ENCODE results near the gene CCRL2.
"Not testable (repeated sequence)": the region's sequence is repeated elsewhere in the genome, so short reads cannot be mapped to it uniquely, and the experiment has no call there.

CCRL2 gene

DNA sequence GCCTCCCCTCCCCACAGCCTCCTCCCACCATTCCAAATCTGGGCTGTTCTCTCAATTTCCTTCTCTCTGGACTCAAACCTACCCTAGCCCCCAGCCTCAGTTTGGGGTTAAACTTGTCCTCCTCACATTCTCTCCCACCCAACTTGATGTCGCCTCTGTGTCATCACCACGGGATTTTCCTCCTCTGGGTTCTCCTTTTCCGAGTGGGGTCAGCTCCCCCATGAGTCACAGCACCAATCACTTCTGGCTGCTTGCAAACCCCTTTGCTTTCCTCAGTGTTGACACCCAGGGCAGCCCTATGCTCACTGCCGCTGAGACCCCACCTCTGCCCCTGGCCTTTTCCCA is 644 bp upstream of the CCRL2 start:
- DNase-seq = no peak

DNA sequence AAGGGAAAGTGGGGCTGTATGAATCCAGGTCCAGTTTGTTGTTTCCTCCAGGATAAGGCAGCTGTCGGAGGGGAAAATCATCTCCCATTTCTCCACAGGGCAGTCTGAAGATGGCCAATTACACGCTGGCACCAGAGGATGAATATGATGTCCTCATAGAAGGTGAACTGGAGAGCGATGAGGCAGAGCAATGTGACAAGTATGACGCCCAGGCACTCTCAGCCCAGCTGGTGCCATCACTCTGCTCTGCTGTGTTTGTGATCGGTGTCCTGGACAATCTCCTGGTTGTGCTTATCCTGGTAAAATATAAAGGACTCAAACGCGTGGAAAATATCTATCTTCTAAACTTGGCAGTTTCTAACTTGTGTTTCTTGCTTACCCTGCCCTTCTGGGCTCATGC is 911 bp downstream of the CCRL2 start:
- DNase-seq = no peak

DNA sequence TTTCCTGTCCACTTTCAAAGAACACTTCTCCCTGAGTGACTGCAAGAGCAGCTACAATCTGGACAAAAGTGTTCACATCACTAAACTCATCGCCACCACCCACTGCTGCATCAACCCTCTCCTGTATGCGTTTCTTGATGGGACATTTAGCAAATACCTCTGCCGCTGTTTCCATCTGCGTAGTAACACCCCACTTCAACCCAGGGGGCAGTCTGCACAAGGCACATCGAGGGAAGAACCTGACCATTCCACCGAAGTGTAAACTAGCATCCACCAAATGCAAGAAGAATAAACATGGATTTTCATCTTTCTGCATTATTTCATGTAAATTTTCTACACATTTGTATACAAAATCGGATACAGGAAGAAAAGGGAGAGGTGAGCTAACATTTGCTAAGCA is 1.8 kb downstream of the CCRL2 start:
- no peak for DNase-seq

DNA sequence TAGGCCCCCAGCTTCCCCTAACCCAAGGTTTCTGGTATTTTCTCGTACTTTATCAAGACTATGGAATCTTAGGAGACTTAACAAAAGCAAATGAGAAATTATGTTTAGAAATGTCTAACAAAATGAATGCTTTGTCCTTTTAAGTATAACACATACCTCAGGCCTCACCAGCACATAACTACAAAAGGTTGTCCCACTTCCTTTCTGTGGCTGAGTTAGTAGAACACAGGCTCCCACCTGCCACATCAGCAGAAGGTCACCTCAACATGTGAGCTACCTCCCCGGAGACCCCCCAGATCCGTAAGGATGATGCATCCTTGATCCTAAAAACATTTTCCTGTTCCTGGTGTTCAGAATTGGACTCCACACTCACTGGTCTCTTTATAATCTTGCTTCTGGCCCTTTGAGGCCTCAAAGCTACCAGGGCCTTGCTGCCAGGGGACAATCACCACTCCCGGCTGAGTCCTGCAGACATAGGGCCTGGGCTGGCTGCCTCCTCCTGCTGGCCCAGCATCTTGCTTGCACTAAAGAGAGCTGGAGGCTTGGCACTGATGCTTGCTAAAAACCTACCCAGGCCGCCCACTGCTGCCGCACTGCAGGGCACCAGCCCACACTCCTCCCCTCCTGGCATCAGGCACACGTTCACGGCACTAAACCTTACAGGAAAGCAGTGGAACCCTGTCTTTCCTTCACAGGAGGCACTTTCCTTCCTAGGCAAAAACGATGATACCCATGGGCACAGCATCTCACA is 2.9 kb downstream of the CCRL2 start:
- no peak for DNase-seq

DNA sequence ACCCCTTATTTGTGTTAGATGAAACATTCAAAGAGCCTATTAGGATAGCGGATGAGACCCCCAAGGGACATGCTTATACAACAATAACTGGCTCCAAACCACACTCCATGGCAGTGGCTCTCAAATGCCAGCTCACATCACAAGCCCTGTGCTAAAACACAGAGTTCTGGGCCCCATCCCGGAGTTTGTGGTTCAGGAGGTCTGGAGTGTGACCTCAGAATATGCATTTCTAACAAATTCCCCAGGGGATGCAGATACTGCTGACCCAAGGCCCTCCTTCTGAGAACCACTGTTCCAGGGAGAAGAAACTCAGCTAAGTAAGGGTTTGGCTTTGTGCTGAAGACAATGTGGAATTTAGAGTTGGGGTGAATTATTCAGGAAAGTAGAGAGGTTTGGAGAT is 3.6 kb downstream of the CCRL2 start:
- DNase-seq = no peak

DNA sequence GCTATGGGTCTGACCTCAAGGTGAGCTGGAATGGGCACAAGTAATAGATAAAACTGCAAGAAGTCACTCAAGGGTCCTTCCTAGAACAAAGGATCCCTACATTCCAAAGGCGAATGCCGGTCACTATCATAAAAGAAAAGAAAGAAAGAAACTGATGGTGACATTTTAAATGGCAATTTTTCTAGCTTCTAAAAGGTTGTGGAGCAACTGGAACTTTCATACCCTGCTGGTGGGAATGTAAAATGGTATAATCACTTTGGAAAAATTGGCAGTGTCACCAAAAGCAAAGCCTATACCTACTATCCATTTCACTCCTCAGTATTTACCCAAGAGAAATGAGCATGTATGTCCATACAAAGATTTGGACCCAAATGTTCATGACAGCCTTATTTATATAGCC is 4.2 kb downstream of the CCRL2 start:
- DNase-seq = no peak

DNA sequence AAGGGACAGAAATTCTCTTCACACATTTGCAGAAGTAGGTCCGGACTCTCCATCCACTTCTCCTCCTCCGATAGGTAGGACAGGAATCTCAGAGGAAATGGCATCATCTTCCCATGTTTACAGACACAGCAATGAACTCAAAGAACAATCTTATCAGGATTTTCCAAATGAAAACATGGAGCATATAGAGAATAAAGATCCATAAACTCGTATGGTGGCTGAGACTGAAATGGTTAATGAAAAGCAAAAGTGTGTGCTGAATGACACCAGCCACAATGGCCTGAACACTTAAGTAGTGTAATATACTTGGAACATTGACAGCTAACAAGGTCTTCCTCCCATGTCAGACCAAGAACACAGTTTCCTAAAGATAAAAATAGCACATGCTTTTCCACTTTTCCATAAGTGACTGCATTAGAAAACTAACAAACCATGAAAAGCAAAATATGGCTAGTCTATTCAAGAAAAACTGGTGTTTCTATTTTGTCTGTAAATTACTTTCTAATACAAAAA is 5.8 kb downstream of the CCRL2 start:
- DNase-seq = peak; percentile 2

DNA sequence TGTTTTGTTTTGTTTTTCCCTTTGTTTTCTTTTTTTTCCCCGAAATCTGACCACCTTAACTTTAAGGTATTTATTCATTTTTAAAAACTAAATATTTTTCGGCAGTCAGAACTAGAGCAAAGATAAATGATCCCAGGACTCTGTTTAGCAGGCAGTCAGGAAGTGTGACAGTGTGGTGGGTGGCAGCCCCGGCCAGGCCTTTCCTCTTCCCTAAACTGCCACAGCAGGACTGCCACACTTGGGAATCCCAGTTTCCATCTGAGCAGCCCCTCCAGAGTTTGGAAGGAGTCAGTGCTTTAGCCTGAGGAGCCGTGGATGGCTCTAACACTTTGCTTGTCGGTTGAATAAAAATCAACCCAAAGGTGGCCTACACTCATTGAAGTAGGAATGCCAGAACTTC is 6.9 kb downstream of the CCRL2 start:
- no peak for DNase-seq

DNA sequence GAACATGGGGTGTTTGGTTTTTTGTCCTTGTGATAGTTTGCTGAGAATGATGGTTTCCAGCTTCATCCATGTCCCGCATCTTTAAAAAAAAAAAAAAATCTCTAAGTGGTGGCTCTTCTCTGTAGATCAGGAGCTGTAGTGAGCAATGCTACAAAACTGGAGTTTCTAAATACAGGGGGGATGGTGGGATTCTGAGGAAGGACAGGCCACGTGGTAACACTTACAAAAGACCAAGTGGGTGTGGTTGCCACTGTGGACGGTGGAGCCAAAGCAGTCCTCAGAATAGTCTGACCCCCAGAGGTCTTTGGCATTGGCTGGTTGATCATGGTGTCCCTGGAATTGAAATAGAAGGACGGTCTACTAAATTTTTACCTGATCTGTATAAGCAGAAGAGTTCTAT is 7.7 kb downstream of the CCRL2 start:
- no peak for DNase-seq

DNA sequence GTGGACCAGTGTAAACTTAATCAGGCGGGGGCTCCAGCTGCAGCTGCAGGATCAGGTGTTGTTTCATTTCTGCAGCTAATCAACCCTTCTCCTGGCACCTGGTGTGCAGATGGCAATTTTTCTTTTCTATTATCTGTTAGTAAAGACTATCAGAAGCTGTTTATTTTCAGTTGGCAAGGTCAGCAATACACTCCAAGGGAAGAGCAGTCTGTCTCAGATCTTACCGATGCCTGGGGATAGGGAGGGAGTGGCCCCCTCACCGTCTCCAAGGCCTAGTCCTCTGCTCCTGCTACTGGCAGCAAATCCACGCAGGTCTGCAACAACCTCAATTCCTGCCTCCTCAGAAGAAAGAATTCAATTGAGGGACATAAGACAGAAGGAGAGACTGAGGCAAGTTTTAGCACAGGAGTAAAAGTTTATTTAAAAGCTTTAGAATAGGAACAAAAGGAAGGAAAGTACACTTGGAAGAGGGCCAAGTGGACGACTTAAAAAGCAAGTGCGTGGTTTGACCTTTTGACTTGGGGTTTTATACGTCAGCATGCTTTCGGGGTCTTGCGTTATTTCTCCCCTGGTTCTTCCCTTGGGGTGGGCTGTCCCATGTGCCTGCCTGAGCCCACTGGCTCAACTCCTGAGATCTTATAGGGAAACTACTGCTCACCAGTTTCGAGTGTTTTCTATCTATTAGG is 9.2 kb downstream of the CCRL2 start:
- DNase-seq = peak; percentile 24

DNA sequence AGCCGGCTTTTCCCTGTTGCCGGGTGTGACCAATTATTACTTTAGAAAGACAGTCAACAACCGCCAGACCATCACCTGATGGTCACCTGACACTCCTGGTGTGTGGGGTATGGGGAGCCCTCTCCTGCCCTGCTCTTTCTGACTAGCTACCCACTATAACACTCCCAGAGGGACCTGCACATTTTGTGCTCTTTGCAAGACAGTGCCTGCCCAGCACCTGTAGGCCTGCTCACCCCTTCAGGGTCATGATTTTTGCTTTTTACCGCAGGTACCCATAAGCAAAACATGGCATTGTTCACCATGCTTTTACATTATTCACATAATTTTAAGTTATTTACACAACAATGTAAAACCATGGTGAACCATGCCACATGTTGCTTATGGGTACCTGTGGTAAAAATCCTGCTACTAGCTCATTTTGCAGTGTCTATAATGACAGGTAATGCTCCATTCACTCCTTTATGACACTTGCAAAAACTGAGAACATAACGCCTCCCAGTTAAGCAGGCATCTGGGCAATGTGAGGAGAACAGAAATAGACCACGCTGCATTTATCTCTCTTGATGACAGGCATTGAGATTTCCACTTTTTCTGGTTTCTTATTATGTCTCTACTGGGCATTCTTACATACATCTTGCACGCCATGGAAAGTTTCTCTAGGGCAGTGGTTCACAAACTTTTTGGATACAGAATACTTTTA is 9.9 kb downstream of the CCRL2 start:
- DNase-seq = no peak

DNA sequence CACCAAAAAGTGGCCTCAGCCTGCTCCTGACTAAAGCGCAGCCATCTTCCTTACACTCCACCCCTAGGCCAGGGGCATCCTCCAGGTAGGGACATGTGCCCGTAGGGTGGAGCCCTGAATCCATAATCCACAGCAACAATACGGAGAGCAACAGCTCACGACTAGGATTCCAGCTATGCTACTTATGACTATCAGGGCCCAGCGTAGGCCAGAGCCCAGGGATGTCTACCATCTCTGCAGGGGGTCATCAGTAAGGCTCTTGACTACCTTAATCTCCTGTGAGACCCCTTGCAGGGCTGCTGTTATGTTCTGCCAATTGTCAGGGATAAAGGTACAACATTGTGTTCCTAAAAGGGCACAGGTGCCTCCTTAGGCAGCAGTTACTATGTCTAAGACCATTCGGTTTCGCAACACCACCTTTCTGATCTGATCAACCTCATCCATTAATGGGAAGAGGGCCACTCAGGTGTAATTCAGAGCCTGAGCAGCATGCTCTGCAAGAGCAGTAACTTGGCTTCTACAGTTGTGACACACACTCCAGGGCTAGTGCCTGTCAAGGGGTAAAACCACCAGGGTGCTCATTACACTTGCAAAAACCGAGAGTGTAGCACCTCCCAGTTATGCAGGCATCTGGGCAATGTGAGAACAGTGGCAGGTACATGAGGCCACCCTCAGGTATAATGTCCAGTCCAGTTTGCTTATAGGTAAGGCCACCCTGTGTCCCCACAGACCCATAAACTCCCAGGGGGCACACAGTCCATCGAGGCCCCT is 11.0 kb downstream of the CCRL2 start:
- no peak for DNase-seq

DNA sequence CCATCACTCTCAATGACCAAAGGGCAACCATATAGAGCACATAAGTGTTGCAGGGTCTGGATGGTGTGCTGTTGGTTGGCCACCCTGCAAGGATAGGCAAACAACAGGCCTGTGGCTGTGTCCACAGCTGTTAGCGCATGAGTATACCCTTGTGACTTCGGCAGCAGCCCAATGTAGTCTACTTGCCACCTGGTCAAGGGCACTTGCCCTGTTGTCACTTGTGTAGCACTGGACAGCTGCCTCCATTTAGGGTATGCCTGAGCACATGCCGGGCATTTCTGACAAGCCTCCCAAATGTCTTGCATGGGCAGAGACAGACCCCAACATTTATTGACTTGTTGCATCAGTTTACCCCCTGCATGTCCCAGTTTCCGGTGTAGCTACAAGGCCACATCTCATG is 12.8 kb downstream of the CCRL2 start:
- DNase-seq = no peak

DNA sequence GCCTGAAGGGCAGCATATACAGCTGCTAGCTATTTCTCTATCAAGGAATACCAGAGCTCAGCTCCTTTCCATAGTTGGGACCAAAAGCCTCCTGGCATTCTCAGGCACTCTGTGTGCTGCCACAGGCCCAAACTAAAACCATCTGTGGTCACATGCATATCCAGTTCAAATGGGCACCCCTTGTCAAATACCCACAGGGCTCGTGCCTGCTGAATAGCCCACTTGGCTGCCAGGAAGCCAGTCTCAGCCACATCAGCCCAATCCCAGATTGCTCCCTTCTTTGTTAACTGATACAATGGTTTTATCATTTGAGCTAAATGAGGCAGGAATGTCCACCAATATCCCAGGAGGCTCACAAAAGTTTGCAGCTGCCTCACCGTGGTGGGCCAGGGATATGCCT is 13.9 kb downstream of the CCRL2 start:
- no peak for DNase-seq

DNA sequence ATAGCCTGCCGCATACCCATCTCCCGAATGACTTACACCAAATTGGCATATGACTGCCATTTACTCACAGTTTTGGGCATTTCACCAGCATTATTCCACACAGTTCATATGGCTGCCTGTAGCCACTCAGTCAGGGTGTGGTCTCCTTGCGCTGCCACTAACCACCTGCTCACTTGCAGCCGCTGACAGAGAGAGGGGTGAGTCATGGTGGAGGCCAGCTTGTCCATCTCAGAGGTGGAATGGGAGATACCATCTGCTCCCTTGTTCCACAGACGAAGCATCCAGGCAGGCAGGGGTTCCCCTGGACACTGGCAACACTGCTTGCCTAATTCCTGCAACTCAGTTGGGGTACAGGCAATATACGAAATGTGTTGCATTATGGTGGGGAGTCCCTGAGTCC is 15.6 kb downstream of the CCRL2 start:
- peak; percentile 84 for DNase-seq

DNA sequence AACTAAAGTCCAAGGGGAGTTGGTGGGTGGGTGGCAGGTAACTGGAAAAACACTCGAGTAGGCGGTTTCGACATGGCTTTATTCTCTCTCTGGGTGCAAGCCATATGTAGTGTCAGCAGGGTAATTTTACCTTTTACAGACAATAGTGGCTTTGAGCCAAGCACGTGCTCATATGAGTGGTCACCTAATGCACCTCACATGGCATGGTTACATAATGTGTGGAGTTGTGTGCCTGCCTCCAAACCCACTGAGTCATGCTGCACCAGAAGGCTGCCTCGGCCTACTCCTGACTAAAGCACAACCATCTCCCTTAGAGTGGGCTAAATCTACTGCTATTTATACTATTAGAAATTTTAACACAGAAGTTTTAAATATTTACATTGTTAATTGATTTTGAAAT is 16.5 kb downstream of the CCRL2 start:
- peak; percentile 21 for DNase-seq

DNA sequence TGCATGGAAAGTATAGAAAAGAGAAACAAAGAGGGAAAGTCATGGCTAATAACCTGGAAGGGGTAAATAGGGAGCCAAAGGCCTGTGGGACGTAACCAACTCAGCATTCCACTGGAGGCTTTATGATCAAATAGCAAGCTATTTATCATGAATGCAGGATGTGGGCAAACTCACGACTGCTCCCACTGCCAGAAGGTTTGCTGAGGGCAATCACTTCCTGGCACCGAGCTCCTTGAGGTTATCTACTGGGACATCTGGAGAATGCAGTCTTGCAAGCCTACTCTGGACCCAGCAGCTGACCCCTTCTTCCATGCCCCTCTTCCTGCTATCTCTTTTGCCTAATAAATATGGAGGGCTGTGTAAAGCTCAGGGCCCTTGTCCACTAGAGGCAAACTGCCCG is 19.4 kb downstream of the CCRL2 start:
- not testable (repeated sequence) for DNase-seq

DNA sequence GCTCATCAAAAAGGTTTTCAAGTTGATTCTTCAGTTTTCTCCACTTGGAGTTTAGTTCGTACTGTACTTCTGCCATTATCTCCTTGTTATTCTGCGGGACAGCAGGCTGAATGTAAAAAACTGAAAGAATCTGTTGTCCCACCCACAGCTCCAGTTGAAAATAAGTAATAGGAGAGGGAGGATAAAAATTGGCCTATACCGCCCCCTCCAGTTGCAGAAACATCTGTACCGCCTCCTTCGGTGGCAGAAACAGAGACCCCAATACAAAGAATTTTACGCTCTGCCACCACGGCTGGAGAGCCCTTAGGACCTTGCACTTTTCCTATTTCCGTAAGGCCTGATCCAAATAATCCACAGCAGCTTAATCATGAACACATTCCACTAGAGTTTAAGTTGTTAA is 20.3 kb downstream of the CCRL2 start:
- not testable (repeated sequence) for DNase-seq

DNA sequence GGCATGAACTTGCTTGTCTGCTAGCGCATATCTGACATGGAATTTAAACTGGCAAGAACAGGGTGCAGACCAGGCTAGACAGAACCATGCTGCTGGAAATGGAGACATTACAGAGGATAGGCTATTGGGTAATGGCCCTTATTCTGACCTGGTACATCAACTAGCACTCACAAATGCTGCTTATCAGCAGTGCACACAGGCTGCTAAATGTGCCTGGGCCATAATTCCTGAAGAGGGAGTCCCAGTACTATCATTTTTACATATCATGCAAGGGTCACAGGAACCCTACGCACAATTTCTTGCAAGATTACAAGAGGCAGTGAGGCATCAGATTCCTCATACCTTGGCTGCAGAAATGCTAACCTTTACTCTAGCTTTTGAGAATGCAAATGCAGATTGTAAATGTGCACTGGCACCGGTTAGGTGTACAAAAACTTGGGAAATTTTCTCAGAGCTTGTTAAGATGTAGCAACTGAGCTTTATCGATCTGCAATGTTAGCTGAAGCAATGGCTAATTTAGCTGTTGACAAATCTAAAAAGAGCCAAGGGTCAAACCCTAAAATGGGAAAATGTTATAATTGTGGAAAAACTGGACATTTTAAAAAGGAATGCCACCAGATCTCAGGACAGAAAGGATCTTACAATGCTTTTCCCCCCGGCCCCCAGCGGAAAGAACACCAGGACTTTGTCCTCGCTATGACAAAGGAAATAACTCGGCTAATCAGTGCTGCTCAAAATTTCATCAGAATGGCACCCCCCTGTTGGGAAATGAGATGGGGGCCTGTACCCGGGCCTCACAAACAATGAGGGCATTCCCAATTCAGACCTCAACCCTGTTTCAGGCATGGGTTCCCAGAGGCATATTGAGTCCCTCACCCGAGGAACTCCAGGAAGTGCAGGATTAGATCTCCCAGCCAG is 21.1 kb downstream of the CCRL2 start:
- no peak for DNase-seq

DNA sequence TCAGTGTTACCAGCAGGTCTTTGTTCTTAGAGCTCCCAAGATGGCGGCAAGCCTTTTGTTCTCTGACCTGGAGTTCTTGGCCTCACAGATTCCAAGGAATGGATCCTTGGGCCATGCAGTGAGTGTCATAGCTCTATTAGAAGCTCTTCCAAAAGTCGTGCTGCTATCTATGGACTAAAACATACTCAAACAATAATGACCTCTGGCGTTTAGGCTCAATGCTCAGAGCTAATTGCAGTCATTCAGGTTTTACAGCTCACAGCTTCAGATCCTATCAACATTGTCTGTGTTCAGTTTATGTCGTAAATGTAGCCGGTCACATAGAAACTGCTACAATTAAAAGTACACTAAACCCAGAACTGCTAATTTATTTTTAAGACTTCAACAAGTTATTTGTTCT is 22.2 kb downstream of the CCRL2 start:
- DNase-seq = no peak

DNA sequence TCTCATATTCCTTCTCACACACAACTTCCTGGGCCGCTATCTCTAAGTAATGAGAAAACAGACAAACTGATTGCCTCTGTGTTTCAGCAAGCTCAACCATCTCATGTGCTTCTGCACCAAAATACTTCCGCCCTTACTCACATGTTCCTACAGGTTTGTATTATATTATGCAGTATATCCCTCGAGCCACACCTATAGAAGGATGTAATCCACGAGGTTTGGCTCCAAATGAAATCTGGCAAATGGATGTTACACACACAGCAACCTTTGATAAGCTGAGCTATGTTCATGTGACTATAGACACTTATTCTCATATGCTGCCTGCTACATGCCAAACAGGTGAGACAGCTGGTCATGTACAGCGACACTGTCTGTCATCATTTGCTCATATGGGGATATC is 22.6 kb downstream of the CCRL2 start:
- DNase-seq = no peak

DNA sequence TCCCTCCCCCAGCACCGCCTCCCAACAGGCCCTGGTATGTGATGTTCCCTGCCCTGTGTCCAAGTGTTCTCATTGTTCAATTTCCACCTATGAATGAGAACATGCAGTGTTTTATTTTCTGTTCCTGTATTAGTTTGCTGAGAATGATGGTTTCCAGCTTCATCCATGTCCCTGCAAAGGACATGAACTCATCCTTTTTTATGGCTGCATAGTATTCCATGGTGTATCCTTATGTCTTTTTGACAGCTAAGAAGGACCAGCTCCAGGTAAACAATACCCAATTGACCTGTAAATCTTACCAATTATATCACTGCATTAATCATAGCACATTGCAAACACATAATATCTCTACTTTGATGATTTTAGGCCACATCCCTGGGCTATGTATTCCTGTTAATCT is 23.8 kb downstream of the CCRL2 start:
- not testable (repeated sequence) for DNase-seq

Measured in DMS53 (cell line).